ENCODE measurements around the gene HELZ2.

Gene HELZ2

GRCh38 chr20:63567386-63568169 is 6.5 kb downstream of the HELZ2 start:
- TF ChIP-seq, protein P1, sequence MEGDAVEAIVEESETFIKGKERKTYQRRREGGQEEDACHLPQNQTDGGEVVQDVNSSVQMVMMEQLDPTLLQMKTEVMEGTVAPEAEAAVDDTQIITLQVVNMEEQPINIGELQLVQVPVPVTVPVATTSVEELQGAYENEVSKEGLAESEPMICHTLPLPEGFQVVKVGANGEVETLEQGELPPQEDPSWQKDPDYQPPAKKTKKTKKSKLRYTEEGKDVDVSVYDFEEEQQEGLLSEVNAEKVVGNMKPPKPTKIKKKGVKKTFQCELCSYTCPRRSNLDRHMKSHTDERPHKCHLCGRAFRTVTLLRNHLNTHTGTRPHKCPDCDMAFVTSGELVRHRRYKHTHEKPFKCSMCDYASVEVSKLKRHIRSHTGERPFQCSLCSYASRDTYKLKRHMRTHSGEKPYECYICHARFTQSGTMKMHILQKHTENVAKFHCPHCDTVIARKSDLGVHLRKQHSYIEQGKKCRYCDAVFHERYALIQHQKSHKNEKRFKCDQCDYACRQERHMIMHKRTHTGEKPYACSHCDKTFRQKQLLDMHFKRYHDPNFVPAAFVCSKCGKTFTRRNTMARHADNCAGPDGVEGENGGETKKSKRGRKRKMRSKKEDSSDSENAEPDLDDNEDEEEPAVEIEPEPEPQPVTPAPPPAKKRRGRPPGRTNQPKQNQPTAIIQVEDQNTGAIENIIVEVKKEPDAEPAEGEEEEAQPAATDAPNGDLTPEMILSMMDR (conservative IDR thresholded peaks at IDR 0.05), result no peak
- TF ChIP-seq ZFX (IDR thresholded peaks at IDR 0.05), result no peak
- H3K27ac ChIP-seq, result no peak overlapping the region

DNA sequence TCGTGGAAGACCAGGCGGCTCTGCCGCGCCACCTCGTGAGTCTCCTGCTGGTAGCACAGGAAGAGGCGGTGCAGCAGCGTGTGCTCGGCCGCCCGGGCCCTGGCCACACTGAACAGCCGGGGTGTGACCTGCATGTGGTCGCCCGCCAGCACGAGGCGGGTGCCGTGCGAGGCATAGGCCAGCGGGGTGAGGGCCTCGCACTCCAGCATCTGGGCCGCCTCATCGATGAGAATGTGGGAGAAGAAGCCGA is 7.0 kb downstream of the HELZ2 start:
- no peak overlapping the region for H3K27ac ChIP-seq
- TF ChIP-seq, protein P1 (conservative IDR thresholded peaks at IDR 0.05), result no peak
- no peak for TF ChIP-seq ZFX (IDR thresholded peaks at IDR 0.05)

- no peak overlapping the region for H3K27ac ChIP-seq
- TF ChIP-seq, protein P1 (conservative IDR thresholded peaks at IDR 0.05), result no peak
- TF ChIP-seq ZFX (IDR thresholded peaks at IDR 0.05), result no peak
Observed at GRCh38 chr20:63566395-63567135, 7.5 kb downstream of the HELZ2 start.

DNA sequence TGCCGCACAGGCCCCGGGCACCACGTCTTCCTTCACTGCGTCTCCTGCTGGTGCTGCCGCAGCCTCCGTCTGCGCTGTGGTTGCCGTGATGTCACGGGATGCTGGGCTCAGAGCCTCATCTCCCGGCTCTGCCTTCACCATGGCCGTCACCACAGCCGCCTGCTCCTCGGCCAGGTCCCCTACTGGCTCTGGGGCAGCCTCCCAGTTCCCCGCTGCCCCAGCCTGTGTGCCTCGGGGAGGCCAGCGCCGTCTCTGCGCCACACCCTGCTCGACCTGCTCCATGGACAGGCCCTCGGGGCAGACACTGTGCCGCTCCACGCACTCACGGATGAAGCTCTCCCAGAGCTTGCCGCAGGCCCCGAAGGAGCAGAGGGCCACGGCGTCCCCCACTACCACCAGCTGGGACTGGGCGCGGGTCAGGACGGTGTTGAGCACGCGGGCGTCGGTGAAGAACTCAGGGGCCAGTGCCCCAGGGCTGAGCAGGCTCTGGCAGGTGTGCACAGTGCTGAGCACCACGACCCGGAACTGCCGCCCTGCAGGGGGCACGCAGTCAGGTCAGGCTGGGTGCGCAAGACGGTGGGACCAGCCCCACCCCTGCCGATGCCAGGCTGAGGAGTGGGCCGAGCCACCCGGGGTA is 8.2 kb downstream of the HELZ2 start:
- H3K27ac ChIP-seq, result no peak overlapping the region
- TF ChIP-seq, protein P1 (conservative IDR thresholded peaks at IDR 0.05), result no peak
- no peak for TF ChIP-seq ZFX (IDR thresholded peaks at IDR 0.05)

- no peak for TF ChIP-seq ZFX (IDR thresholded peaks at IDR 0.05)
- TF ChIP-seq, protein P1 (conservative IDR thresholded peaks at IDR 0.05), result no peak
- no peak overlapping the region for H3K27ac ChIP-seq
Observed at GRCh38 chr20:63565021-63565698, 8.9 kb downstream of the HELZ2 start.

DNA sequence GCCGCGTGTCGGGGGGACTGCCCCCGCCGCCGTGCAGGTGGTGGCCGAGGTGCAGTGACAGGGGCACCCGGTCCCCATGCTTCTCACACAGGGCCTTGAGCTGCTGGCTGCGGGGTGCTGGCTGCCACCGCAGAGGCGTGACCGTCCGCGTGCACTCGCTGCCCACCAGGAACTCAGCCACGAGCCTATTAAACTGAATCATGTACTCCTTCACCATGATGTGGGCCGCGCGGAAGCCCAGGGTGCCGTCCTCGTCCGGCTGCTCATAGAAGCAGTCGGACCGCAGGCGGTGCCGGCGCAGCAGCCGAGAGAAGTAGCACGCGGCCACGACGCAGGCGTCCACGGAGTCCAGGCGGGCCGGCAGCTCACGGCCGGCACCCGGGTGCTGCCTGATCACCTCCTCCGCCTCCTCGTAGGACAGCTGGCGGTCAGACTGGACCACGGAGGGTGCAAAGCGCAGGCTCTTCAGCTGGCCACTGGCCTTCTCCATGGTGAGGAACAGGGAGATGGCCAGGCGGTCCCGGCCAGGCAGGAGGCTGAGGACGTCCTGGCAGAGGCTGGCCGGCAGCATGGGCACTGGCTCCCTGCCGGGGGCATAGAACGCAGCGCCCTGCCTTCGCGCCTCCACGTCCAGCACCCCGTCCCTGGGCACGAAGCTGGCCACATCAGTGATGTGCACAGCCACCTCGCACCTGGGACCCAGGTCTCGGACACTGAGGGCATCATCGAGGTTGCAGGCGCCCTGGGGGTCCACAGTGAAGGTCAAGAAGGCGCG is 9.8 kb downstream of the HELZ2 start:
- no peak for TF ChIP-seq ZFX (IDR thresholded peaks at IDR 0.05)
- TF ChIP-seq, protein P1 (conservative IDR thresholded peaks at IDR 0.05), result no peak
- no peak overlapping the region for H3K27ac ChIP-seq
